ENCODE results near the gene C4A.
"Not testable (repeated sequence)": the region's sequence is repeated elsewhere in the genome, so short reads cannot be mapped to it uniquely, and the experiment has no call there.

The C4A gene

GRCh38 chr6:31980998-31981397 lies 859 bp upstream of the C4A start:
- not testable (repeated sequence) for DNase-seq

- not testable (repeated sequence) for DNase-seq
These were observed 7.5 kb downstream of the C4A start for GRCh38 chr6:31989363-31989762.

- DNase-seq = not testable (repeated sequence)
These were observed 12.6 kb downstream of the C4A start for GRCh38 chr6:31994421-31994820.

- not testable (repeated sequence) for DNase-seq
These were observed 14.5 kb downstream of the C4A start for GRCh38 chr6:31996385-31996784.

GRCh38 chr6:32002546-32003268 lies 20.9 kb downstream of the C4A start:
- DNase-seq = not testable (repeated sequence)

GRCh38 chr6:32003301-32003700 lies 21.4 kb downstream of the C4A start:
- not testable (repeated sequence) for DNase-seq

DNA sequence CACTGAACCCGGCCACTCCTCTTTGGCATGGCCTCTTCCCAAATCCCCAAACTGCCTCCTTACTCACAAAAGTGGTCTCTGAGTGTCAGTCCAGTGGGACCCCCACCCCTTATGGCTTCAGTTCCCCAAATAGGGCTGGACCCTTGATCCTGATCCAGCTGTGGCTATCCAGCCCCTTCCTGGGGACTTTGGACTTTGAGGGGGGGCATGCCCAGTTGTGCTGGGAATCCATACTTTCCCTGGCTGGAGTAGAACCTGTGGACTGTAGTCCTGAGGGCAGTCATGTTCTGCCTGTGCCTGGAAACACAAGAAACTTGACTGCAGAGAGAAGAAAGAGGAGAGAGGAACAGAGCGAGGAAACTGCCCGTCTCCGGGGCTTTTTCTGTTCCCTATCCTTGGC lies 22.5 kb downstream of the C4A start:
- DNase-seq = not testable (repeated sequence)

DNA sequence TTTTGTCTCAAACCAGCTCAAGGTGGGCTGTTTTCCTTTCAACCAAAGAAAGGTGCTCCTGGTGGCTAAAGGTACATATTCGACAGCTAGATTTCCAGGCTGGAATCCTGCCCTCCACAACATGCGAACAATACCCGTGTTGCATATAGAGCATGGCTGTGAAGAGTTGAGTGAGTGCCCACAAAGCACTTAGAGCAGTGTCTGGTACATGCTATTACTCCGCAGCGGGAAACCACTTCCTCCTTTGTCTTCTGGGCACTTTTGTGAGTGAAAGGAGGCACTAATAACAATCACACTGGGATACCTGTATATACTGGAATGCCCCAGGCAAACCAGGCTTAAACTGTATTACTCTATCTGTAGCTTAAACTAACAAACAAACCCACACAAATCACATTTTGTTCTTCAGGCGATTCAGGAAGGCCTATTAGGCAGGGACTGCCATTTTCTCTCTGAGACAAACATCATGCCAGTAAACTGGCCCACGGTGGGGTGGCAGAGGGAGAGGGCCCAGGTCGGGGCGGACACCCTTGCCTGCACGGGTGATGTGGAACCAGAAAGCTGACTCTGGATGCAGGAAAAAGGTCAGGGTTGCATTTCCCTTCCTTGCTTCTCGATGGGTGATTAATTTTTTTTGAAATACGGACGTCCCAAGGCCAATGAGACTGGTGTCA lies 23.1 kb downstream of the C4A start:
- not testable (repeated sequence) for DNase-seq

DNA sequence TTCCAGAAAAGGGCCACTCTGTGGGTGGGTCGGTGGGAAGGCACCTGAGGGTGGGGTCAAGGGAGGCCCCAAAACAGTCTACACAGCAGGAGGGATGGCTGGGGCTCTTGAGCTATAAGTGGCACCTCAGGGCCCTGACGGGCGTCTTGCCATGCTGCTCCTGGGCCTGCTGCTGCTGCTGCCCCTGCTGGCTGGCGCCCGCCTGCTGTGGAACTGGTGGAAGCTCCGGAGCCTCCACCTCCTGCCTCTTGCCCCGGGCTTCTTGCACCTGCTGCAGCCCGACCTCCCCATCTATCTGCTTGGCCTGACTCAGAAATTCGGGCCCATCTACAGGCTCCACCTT lies 23.7 kb downstream of the C4A start:
- not testable (repeated sequence) for DNase-seq

DNA sequence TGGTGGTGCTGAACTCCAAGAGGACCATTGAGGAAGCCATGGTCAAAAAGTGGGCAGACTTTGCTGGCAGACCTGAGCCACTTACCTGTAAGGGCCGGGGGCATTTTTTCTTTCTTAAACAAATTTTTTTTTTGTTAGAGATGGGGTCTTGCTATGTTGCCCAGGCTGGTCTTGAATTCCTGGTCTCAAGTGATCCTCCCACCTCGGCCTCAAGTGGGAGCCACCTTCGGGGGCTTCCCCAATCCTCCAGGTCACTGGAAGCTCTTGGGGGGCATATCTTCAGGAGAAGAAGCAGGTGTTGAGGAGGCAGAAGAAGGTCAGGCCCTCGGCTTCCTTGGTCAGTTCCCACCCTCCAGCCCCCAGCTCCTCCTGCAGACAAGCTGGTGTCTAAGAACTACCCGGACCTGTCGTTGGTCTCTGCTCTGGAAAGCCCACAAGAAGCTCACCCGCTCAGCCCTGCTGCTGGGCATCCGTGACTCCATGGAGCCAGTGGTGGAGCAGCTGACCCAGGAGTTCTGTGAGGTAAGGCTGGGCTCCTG lies 24.2 kb downstream of the C4A start:
- not testable (repeated sequence) for DNase-seq

GRCh38 chr6:32007086-32007485 lies 25.2 kb downstream of the C4A start:
- DNase-seq = not testable (repeated sequence)

DNA sequence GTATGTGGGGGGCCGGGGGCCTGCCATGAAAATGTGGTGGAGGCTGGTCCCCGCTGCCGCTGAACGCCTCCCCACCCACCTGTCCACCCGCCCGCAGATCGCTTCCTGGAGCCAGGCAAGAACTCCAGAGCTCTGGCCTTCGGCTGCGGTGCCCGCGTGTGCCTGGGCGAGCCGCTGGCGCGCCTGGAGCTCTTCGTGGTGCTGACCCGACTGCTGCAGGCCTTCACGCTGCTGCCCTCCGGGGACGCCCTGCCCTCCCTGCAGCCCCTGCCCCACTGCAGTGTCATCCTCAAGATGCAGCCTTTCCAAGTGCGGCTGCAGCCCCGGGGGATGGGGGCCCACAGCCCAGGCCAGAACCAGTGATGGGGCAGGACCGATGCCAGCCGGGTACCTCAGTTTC lies 26.2 kb downstream of the C4A start:
- DNase-seq = not testable (repeated sequence)

DNA sequence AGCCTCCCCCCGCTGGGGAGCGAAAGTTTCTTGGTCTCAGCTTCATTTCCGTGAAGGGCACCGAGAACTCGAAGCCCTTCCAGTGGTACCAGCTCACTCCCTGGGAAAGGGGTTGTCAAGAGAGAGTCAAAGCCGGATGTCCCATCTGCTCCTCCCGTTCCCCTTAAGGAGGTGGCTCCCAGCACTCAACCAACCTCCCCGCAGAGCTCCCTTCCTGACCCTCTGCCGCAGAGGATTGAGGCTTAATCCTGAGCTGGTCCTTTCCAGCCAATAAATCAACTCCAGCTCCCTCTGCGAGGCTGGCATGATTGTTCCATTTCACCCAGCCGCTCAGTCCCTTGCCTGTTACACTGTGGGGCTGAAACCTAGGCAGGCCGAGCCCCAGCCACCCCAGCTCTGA lies 26.8 kb downstream of the C4A start:
- DNase-seq = not testable (repeated sequence)

GRCh38 chr6:32009537-32009936 lies 27.7 kb downstream of the C4A start:
- not testable (repeated sequence) for DNase-seq

- not testable (repeated sequence) for DNase-seq
These were observed 29.1 kb downstream of the C4A start for GRCh38 chr6:32010856-32011530.

DNA sequence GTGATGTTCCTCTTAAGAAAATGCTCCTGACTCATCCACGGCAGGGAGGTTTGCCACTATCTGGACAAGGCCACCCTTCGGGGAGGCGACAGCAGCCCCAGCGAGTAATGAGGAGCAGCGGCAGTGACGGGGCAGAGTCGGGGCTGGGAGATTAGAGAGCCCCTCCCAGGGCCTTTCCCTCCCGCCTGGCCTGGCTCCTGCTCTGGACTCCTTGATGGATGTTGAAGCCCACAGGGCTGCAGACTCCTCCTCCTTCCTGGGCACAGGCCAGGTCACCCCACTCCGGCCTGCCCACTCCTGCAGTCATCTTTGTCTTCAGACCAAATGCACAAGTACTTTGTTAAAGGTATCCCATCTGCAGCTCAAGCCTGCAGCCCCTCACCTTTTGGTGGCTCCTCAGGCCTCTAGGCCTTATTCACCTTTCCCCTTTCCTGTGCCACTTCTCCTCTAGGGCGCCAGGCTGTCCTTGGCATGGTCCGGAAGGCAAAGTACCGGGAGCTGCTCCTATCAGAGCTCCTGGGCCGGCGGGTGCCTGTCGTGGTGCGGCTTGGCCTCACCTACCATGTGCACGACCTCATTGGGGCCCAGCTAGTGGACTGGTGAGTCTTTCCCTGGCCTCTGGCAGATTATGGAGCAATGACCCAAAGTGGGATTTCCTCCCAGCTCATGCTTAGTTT lies 31.2 kb downstream of the C4A start:
- not testable (repeated sequence) for DNase-seq

DNA sequence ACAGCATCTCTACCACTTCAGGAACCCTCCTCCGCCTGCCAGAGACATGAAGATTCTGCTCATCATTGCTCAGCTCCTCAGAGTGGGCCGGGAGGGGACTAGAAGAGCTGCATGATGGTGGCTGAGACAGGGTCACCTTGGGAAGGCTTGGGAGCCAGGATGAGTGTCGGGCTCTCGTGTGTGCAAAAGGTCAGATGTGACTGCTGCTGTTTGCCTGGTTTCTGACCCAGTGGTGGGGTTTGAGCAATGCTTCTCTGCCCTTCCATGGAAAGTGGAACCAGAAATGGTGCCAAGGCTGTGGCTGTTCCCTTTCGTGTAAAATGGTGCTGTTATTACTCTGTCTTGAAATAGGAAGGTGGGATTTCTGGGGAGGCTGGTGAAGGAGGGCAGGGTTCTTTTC lies 31.9 kb downstream of the C4A start:
- not testable (repeated sequence) for DNase-seq

GRCh38 chr6:32014547-32014946 lies 32.7 kb downstream of the C4A start, which contains the start of gene C4B:
Gene C4B, plus strand, starts transcription at chr6:32014795. Its CDS starts 51 bp downstream, at chr6:32014846.
- DNase-seq = not testable (repeated sequence)

- DNase-seq = not testable (repeated sequence)
These were observed 40.2 kb downstream of the C4A start for GRCh38 chr6:32022100-32022499.

GRCh38 chr6:32028631-32029030 lies 46.8 kb downstream of the C4A start:
- DNase-seq = not testable (repeated sequence)

DNA sequence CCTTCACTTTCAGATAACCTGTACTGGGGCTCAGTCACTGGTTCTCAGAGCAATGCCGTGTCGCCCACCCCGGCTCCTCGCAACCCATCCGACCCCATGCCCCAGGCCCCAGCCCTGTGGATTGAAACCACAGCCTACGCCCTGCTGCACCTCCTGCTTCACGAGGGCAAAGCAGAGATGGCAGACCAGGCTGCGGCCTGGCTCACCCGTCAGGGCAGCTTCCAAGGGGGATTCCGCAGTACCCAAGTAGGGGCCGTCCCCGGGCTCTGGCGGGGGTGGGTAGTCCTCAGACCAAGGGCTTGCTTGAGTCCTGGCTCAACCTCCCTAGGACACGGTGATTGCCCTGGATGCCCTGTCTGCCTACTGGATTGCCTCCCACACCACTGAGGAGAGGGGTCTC lies 47.7 kb downstream of the C4A start:
- not testable (repeated sequence) for DNase-seq

GRCh38 chr6:32035283-32036013 lies 53.6 kb downstream of the C4A start:
- DNase-seq = not testable (repeated sequence)

All from stimulated activated CD4-positive, alpha-beta T cell treated with anti-CD3 and anti-CD28 coated beads, Interleukin-4, amount 100 ng/mL, for 4 hours (primary cell).